Measurements from ENCODE around the gene HBG2. TPM values are rescaled to one million over a fixed set of nuclear protein-coding genes. Genes with fewer than 3 reads are reported as not detected.

The HBG2 gene
- total and polyA plus RNA-seq, 9 of the 15 experiments (the other 6 are each of a cell fraction or from before 2014, with no cell fraction given), result 1,626 to 58,619 (median 10,515) TPM

DNA sequence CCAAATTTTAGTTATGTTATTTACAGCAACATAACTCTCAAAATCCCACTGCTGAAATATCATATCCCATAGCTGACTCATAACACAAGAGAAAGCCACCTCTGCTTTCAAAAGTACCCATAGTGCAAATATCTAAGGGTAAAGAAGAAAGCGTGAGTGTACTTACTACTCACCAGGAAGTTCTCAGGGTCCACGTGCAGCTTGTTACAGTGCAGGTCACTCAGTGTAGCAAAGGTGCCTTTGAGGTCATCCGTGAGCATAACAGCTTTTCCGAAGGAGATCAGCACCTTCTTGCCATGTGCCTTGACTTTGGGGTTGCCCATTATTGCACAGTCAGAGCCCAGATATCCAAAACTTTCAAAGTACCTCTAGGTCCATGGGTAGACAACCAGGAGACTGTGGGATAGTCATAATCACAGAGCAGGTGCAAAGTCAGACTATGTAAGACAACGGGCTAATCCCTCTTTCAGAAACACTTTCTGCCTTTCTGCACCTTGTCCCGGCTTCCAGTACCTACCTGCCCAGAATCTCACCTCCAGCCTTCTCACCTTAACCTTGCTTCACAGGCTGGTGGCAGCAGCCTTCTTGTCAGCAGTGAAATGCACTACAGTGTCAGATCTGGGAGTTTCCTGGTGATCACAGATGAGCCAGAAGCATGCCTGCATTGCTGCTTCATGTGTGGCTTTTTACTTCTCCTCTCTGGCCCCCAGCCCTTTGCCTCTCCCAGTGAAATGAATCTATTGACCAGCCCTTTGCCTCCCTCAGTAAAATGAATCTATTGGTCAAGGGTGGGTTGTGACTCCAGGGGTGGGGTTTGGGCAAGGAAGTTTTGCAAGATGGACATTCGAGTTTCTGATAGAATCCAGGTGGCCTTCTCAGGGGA lies 11.4 kb downstream of the HBG2 start (continued):
- TF ChIP-seq, protein P1, sequence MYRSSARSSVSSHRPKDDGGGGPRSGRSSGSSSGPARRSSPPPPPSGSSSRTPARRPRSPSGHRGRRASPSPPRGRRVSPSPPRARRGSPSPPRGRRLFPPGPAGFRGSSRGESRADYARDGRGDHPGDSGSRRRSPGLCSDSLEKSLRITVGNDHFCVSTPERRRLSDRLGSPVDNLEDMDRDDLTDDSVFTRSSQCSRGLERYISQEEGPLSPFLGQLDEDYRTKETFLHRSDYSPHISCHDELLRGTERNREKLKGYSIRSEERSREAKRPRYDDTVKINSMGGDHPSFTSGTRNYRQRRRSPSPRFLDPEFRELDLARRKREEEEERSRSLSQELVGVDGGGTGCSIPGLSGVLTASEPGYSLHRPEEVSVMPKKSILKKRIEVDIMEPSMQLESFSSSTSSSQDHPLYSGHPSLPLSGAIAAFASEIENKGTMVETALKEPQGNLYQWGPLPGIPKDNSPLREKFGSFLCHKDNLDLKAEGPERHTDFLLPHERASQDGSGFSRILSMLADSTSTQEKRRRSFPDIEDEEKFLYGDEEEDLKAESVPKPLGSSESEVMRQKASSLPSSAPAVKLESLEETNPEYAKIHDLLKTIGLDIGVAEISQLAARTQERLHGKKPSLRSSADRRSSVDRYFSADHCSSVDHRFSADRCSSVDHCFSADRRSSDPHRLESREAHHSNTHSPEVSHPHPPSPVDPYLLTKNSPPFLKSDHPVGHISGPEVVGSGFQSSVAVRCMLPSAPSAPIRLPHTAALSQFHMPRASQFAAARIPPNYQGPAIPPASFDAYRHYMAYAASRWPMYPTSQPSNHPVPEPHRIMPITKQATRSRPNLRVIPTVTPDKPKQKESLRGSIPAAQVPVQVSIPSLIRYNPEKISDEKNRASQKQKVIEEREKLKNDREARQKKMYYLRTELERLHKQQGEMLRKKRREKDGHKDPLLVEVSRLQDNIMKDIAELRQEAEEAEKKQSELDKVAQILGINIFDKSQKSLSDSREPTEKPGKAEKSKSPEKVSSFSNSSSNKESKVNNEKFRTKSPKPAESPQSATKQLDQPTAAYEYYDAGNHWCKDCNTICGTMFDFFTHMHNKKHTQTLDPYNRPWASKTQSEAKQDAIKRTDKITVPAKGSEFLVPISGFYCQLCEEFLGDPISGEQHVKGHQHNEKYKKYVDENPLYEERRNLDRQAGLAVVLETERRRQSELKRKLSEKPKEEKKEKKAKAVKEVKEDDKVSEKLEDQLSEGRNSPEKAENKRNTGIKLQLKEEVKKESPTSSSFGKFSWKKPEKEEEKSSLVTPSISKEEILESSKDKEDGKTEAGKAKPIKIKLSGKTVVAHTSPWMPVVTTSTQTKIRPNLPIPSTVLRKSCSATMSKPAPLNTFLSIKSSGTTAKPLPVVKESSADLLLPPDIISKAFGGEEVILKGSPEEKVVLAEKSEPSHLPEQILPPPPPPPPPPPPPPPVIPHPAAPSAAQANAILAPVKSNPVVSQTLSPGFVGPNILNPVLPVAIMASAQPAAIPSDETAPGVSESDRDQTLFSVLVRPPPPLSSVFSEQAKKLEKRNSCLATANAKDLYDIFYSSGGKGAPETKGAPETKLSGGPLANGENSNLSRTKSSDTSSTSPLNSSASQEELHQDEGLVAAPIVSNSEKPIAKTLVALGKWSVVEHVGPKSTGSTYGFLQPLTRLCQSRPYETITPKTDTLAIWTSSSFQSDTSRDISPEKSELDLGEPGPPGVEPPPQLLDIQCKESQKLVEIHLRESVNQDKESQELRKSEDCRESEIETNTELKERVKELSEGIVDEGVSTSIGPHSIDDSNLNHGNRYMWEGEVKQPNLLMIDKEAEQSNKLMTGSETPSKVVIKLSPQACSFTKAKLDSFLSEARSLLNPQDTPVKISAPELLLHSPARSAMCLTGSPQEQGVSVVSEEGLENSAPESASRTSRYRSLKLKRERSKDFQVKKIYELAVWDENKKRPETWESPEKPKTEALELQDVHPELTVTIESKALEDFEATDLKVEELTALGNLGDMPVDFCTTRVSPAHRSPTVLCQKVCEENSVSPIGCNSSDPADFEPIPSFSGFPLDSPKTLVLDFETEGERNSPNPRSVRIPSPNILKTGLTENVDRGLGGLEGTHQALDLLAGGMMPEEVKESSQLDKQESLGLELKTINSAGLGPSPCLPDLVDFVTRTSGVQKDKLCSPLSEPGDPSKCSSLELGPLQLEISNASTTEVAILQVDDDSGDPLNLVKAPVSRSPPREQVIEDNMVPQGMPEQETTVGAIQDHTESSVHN (IDR thresholded peaks at IDR 0.05; ENCODE audit: borderline replicate concordance in 1 of 2, low read depth in 1 of 2), result no peak
- TF ChIP-seq MAFF (IDR thresholded peaks at IDR 0.05; ENCODE audit: low read length) (peak; percentile 13), CBX3 (IDR thresholded peaks at IDR 0.05; ENCODE audit: borderline replicate concordance in 1 of 2, low read length in 2 of 2) (peak in 1 of 2 experiments; percentile 46; a peak in 1 of 3 replicates), CHD1 (IDR thresholded peaks at IDR 0.05; ENCODE audit: low read length) (peak; percentile 61), PHTF2 (CRISPR knock-in tag; IDR thresholded peaks at IDR 0.05) (no peak), ELF4 (CRISPR knock-in tag; IDR thresholded peaks at IDR 0.05) (peak; percentile 5; the same call in 1 of the 2 replicates), BHLHE40 (IDR thresholded peaks at IDR 0.05; ENCODE audit: low read length) (peak; percentile 80), NRF1 (conservative IDR thresholded peaks at IDR 0.05 in 1 of 2, IDR thresholded peaks at IDR 0.05 in 1 of 2) (no peak), SP2 (IDR thresholded peaks at IDR 0.05; ENCODE audit: extremely low read depth, low read depth, low read length, poor library complexity, severe bottlenecking) (no peak), MAZ (CRISPR knock-in tag; conservative IDR thresholded peaks at IDR 0.05 in 1 of 2, IDR thresholded peaks at IDR 0.05 in 1 of 2) (peak in 1 of 2 experiments; percentile 32; a peak in 1 of 4 replicates), ZNF57 (CRISPR knock-in tag; IDR thresholded peaks at IDR 0.05) (no peak), POLR2B (IDR thresholded peaks at IDR 0.05; ENCODE audit: low read depth, partially characterized antibody) (peak; percentile 76), POLR2AphosphoS5 (IDR thresholded peaks at IDR 0.05; ENCODE audit: control insufficient read depth, insufficient read depth, low read depth, low read length) (peak; percentile 59; the same call in 1 of the 2 replicates), ETV5 (CRISPR knock-in tag; IDR thresholded peaks at IDR 0.05; ENCODE audit: low read depth) (peak; percentile 68; the same call in 1 of the 2 replicates), ZBTB17 (CRISPR knock-in tag; IDR thresholded peaks at IDR 0.05) (0 out of 2 replicates have a peak, but pooled peaks have one; percentile 36), SRF (CRISPR knock-in tag; IDR thresholded peaks at IDR 0.05) (0 out of 4 replicates have a peak, but pooled peaks of 1 of the 2 experiments have one; percentile 11)
- TF ChIP-seq, protein P2, sequence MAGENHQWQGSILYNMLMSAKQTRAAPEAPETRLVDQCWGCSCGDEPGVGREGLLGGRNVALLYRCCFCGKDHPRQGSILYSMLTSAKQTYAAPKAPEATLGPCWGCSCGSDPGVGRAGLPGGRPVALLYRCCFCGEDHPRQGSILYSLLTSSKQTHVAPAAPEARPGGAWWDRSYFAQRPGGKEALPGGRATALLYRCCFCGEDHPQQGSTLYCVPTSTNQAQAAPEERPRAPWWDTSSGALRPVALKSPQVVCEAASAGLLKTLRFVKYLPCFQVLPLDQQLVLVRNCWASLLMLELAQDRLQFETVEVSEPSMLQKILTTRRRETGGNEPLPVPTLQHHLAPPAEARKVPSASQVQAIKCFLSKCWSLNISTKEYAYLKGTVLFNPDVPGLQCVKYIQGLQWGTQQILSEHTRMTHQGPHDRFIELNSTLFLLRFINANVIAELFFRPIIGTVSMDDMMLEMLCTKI (IDR thresholded peaks at IDR 0.05; ENCODE audit: partially characterized antibody), result no peak
